K562 (cell line): ENCODE measurements around the gene GRPEL2. TPM values are rescaled to one million over a fixed set of nuclear protein-coding genes. Genes with fewer than 3 reads are reported as not detected.
A peak's percentile ranks its signal among the peaks of the same experiment; 100 is the strongest.

Experiments
- ARNT ChIP-seq, 2 experiments: fragments of 450-650 bp; IDR thresholded peaks; 2 replicates each; pipeline ENCODE4 v1.6.1; 2016; ENCODE audit warnings: mild to moderate bottlenecking in 1 of 2
- DPF2 ChIP-seq: fragments of 450-650 bp; IDR thresholded peaks from 2 replicates; pipeline ENCODE4 v1.6.1; 2016
- FOSL1 ChIP-seq: fragments of 200-800 bp; sonication (Bioruptor generic); conservative IDR thresholded peaks from 2 replicates; pipeline ENCODE4 v1.6.1; 2016; ENCODE audit warnings: missing genetic modification characterization, missing compliant biosample characterization
- ILK ChIP-seq: fragments of 450-650 bp; IDR thresholded peaks from 2 replicates; pipeline ENCODE4 v1.6.1; 2016; ENCODE audit warnings: missing genetic modification characterization, low read depth, mild to moderate bottlenecking, missing compliant biosample characterization, moderate library complexity, borderline replicate concordance
- NR1H2 ChIP-seq: sonication (generic); formaldehyde crosslinking; IDR thresholded peaks from 2 replicates; pipeline ENCODE4 v1.4.0; 2020; ENCODE audit warnings: mild to moderate bottlenecking, missing genetic modification reagents
- POLR2H ChIP-seq: IDR thresholded peaks from 2 replicates; pipeline ENCODE4 v1.6.1; 2016; ENCODE audit warnings: missing genetic modification characterization, low read depth, mild to moderate bottlenecking, control low read depth, missing compliant biosample characterization, moderate library complexity
- SLC30A9 ChIP-seq: fragments of 250-450 bp; sonication (Bioruptor Pico); IDR thresholded peaks from 2 replicates; pipeline ENCODE4 v1.8.0; 2022; ENCODE audit warnings: mild to moderate bottlenecking, moderate library complexity
- SMARCA5 ChIP-seq: fragments of 450-650 bp; IDR thresholded peaks from 2 replicates; pipeline ENCODE4 v1.6.1; 2016
- SPI1 ChIP-seq: IDR thresholded peaks from 2 replicates; pipeline ENCODE4 v1.6.1; 2011; ENCODE audit warnings: low read depth, low read length, control low read depth, borderline replicate concordance
- SRSF7 ChIP-seq: fragments of 200-400 bp; formaldehyde crosslinking; optimal IDR thresholded peaks from 2 replicates; pipeline ENCODE3; 2017; ENCODE audit warnings: mild to moderate bottlenecking, low read depth, low read length
- TOE1 ChIP-seq, 2 experiments: fragments of 450-650 bp in 1 of 2; sonication (generic) in 1 of 2; formaldehyde crosslinking in 1 of 2; IDR thresholded peaks; 2 replicates each; pipeline versions ENCODE4 v1.7.1 to v1.8.0; 2016 to 2022; ENCODE audit warnings: borderline replicate concordance in 2 of 2, mild to moderate bottlenecking in 2 of 2, antibody characterized with exemption in 1 of 2, inconsistent platforms in 1 of 2, low read depth in 1 of 2, missing genetic modification reagents in 1 of 2, moderate library complexity in 1 of 2
- ZBED1 ChIP-seq: IDR thresholded peaks from 2 replicates; pipeline ENCODE4 v1.6.1; 2014
- ZKSCAN3 ChIP-seq: fragments of 250-450 bp; sonication (Bioruptor Pico); IDR thresholded peaks from 2 replicates; pipeline ENCODE4 v1.4.0; 2020
- ZNF175 ChIP-seq: fragments of 200-800 bp; sonication (Bioruptor generic); IDR thresholded peaks from 2 replicates; pipeline ENCODE4 v1.6.1; 2016; ENCODE audit warnings: low read depth, mild to moderate bottlenecking, missing genetic modification characterization, missing compliant biosample characterization
- ZNF232 ChIP-seq: sonication (generic); formaldehyde crosslinking; IDR thresholded peaks from 2 replicates; pipeline ENCODE4 v1.8.0; 2022; ENCODE audit warnings: mild to moderate bottlenecking, missing genetic modification reagents
- ZNF507 ChIP-seq: conservative IDR thresholded peaks from 2 replicates; pipeline ENCODE4 v1.6.1; 2017; ENCODE audit warnings: missing genetic modification characterization, missing compliant biosample characterization
- polyA plus RNA-seq, 8 experiments: library from polyadenylated mRNA; depleted of rRNA in 4 of 8; stranded (reverse) in 5 of 8; unstranded in 3 of 8; fragments of >200 nt; fragmentation: Nextera tagmentation in 2 of 8; fragmentation: Illumina TruSeq in 1 of 8; extraction: Ambion mirVana in 2 of 8; extraction: Trizol in 1 of 8; gene quantifications; 2 replicates each; pipeline versions ENCODE4 v1.2.1 to v1.2.3, GENCODE V29; 2011 to 2014; ENCODE audit warnings: inconsistent platforms in 1 of 8, missing spikeins in 1 of 8
- total RNA-seq, 7 experiments: library from RNA; depleted of rRNA in 6 of 7; stranded (reverse); fragments of >200 nt in 6 of 7; fragmentation: Illumina TruSeq in 2 of 7; extraction: Trizol in 2 of 7; gene quantifications; 2 replicates each; pipeline versions ENCODE4 v1.2.1 to v1.2.3, GENCODE V29; 2011 to 2021; ENCODE audit warnings: low replicate concordance in 1 of 7
- TF ChIP-seq, protein P1 (sequence below), 2 experiments: fragments of 250-450 bp in 1 of 2; fragments of 450-650 bp in 1 of 2; sonication (Bioruptor Pico) in 1 of 2; IDR thresholded peaks; 2 replicates each; pipeline versions ENCODE4 v1.6.1 to v1.8.0; 2016 to 2021; ENCODE audit warnings: mild to moderate bottlenecking in 2 of 2, moderate library complexity in 2 of 2, missing compliant biosample characterization in 1 of 2, missing genetic modification characterization in 1 of 2
- TF ChIP-seq, protein P2 (sequence below): fragments of 450-650 bp; IDR thresholded peaks from 2 replicates; pipeline ENCODE4 v1.6.1; 2017; ENCODE audit warnings: mild to moderate bottlenecking, moderate library complexity
- TF ChIP-seq, protein P3 (sequence below): sonication (generic); formaldehyde crosslinking; IDR thresholded peaks from 2 replicates; pipeline ENCODE4 v1.8.0; 2022; ENCODE audit warnings: mild to moderate bottlenecking, missing genetic modification reagents
- TF ChIP-seq, protein P4 (sequence below): sonication (generic); formaldehyde crosslinking; IDR thresholded peaks from 2 replicates; pipeline ENCODE4 v1.9.0; 2022; ENCODE audit warnings: mild to moderate bottlenecking, missing genetic modification reagents

GRPEL2 gene
- total and polyA plus RNA-seq, 9 of the 15 experiments (the other 6 are each of a cell fraction or from before 2014, with no cell fraction given): 11.2 to 40.5 (median 25.8) TPM

DNA sequence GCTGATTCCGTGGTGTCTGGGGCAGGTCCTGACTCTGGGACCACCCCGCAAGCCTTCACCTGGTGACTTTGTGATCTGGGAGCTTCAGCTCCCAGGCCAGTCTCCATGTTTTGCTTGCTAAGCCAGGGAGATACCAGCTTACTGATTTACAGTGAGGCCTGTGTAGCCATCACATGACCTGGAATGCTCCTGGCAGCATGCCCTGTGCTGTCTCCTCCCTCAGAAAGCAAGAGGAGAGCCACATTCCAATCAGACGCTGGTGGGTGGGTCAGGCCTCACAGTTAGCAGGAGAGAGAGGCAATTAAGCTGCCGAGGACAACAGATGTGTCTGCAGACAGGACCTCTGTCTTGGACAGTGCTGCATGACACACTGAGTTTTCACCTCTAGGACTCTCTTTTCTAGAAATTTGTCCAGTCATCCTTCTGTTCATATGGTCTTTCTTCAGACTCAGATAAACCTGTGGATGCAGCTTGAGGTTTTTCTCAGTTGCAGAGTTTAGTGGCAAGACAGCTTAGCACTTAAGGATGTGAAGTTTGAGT, 24.4 kb upstream of the GRPEL2 start (continued):
- TF ChIP-seq, protein P1, sequence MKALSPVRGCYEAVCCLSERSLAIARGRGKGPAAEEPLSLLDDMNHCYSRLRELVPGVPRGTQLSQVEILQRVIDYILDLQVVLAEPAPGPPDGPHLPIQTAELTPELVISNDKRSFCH (CRISPR knock-in tag; IDR thresholded peaks at IDR 0.05): no peak
- TF ChIP-seq, protein P1 (tag; IDR thresholded peaks at IDR 0.05): no peak; the same call in 1 of the 2 replicates
- TF ChIP-seq ARNT (IDR thresholded peaks at IDR 0.05) (peak; percentile 48 to 79; a peak in 3 of 4 replicates), DPF2 (peak; percentile 94), POLR2H (tag) (no peak), ZBED1 (no peak), ZNF232 (CRISPR knock-in tag) (no peak), ZKSCAN3 (CRISPR knock-in tag) (no peak), ZNF507 (tag) (no peak), ZNF175 (CRISPR knock-in tag) (0 out of 2 replicates have a peak, but pooled peaks have one; percentile 37), SMARCA5 (no peak), SRSF7 (no peak), ILK (no peak), NR1H2 (CRISPR knock-in tag) (no peak), TOE1 (IDR thresholded peaks at IDR 0.05; ENCODE audit: borderline replicate concordance) (peak; percentile 95), TOE1 (CRISPR knock-in tag; IDR thresholded peaks at IDR 0.05; ENCODE audit: borderline replicate concordance, low read depth) (no peak), SLC30A9 (CRISPR knock-in tag) (no peak), SPI1 (no peak), FOSL1 (tag) (peak; percentile 74)
- TF ChIP-seq, protein P2, sequence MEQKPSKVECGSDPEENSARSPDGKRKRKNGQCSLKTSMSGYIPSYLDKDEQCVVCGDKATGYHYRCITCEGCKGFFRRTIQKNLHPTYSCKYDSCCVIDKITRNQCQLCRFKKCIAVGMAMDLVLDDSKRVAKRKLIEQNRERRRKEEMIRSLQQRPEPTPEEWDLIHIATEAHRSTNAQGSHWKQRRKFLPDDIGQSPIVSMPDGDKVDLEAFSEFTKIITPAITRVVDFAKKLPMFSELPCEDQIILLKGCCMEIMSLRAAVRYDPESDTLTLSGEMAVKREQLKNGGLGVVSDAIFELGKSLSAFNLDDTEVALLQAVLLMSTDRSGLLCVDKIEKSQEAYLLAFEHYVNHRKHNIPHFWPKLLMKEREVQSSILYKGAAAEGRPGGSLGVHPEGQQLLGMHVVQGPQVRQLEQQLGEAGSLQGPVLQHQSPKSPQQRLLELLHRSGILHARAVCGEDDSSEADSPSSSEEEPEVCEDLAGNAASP: no peak
- TF ChIP-seq, protein P3, sequence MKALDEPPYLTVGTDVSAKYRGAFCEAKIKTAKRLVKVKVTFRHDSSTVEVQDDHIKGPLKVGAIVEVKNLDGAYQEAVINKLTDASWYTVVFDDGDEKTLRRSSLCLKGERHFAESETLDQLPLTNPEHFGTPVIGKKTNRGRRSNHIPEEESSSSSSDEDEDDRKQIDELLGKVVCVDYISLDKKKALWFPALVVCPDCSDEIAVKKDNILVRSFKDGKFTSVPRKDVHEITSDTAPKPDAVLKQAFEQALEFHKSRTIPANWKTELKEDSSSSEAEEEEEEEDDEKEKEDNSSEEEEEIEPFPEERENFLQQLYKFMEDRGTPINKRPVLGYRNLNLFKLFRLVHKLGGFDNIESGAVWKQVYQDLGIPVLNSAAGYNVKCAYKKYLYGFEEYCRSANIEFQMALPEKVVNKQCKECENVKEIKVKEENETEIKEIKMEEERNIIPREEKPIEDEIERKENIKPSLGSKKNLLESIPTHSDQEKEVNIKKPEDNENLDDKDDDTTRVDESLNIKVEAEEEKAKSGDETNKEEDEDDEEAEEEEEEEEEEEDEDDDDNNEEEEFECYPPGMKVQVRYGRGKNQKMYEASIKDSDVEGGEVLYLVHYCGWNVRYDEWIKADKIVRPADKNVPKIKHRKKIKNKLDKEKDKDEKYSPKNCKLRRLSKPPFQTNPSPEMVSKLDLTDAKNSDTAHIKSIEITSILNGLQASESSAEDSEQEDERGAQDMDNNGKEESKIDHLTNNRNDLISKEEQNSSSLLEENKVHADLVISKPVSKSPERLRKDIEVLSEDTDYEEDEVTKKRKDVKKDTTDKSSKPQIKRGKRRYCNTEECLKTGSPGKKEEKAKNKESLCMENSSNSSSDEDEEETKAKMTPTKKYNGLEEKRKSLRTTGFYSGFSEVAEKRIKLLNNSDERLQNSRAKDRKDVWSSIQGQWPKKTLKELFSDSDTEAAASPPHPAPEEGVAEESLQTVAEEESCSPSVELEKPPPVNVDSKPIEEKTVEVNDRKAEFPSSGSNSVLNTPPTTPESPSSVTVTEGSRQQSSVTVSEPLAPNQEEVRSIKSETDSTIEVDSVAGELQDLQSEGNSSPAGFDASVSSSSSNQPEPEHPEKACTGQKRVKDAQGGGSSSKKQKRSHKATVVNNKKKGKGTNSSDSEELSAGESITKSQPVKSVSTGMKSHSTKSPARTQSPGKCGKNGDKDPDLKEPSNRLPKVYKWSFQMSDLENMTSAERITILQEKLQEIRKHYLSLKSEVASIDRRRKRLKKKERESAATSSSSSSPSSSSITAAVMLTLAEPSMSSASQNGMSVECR (CRISPR knock-in tag): no peak
- TF ChIP-seq, protein P4, sequence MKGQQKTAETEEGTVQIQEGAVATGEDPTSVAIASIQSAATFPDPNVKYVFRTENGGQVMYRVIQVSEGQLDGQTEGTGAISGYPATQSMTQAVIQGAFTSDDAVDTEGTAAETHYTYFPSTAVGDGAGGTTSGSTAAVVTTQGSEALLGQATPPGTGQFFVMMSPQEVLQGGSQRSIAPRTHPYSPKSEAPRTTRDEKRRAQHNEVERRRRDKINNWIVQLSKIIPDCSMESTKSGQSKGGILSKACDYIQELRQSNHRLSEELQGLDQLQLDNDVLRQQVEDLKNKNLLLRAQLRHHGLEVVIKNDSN: peak; percentile 89
